ENCODE measurements around the gene HGFAC. TPM values are rescaled to one million over a fixed set of nuclear protein-coding genes. Genes with fewer than 3 reads are reported as not detected.

Gene HGFAC
- total and polyA plus RNA-seq, 2 of the 13 experiments (the other 11 are each of a cell fraction or from before 2014, with no cell fraction given), result 8.5 to 63.6 TPM

DNA sequence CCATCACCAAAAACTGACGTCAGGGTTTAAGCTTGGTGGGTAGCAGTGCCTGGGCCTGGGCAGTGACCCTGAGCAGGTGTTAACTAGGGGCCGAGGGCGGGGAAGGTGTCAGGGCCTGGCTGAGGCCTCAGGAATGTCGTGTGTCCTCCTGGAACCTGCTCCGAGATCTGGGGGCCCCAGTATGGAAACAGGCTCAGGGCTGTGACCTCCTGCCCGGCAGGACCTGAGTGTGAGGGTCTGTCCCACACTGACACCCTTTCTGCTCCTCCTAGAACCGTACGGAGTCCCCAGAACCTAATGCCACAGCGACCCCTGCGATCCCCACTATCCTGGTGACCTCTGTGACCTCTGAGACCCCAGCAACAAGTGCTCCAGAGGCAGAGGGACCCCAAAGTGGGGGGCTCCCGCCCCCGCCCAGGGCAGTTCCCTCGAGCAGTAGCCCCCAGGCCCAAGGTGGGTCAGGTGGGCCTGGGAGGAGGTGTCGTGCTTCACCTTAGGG is 741 bp downstream of the HGFAC start (continued):
- no peak; the same call in 1 of the 2 replicates for TF ChIP-seq SOX13 (IDR thresholded peaks at IDR 0.05)
- TF ChIP-seq SOX13 (CRISPR knock-in tag; conservative IDR thresholded peaks at IDR 0.05 in 1 of 2, IDR thresholded peaks at IDR 0.05 in 1 of 2), result peak in 1 of 2 experiments; percentile 38; a peak in 2 of 4 replicates
- TF ChIP-seq SRY (CRISPR knock-in tag; IDR thresholded peaks at IDR 0.05), result no peak
- TF ChIP-seq HNF4A (CRISPR knock-in tag; IDR thresholded peaks at IDR 0.05), result no peak; the same call in 1 of the 2 replicates
- TF ChIP-seq PPARG (CRISPR knock-in tag; conservative IDR thresholded peaks at IDR 0.05), result no peak
- TF ChIP-seq, protein P1, sequence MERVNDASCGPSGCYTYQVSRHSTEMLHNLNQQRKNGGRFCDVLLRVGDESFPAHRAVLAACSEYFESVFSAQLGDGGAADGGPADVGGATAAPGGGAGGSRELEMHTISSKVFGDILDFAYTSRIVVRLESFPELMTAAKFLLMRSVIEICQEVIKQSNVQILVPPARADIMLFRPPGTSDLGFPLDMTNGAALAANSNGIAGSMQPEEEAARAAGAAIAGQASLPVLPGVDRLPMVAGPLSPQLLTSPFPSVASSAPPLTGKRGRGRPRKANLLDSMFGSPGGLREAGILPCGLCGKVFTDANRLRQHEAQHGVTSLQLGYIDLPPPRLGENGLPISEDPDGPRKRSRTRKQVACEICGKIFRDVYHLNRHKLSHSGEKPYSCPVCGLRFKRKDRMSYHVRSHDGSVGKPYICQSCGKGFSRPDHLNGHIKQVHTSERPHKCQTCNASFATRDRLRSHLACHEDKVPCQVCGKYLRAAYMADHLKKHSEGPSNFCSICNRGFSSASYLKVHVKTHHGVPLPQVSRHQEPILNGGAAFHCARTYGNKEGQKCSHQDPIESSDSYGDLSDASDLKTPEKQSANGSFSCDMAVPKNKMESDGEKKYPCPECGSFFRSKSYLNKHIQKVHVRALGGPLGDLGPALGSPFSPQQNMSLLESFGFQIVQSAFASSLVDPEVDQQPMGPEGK (CRISPR knock-in tag; IDR thresholded peaks at IDR 0.05), result peak; percentile 44; the same call in 1 of the 2 replicates
- no peak for TF ChIP-seq ZBTB8A (CRISPR knock-in tag; IDR thresholded peaks at IDR 0.05; ENCODE audit: borderline replicate concordance, low read depth)
- TF ChIP-seq PLSCR1 (CRISPR knock-in tag; IDR thresholded peaks at IDR 0.05; ENCODE audit: borderline replicate concordance), result no peak
- peak; percentile 18; the same call in 1 of the 2 replicates for TF ChIP-seq ZC3H13 (CRISPR knock-in tag; IDR thresholded peaks at IDR 0.05)
- TF ChIP-seq IRX3 (CRISPR knock-in tag; IDR thresholded peaks at IDR 0.05; ENCODE audit: borderline replicate concordance, low read depth), result no peak; the same call in 1 of the 2 replicates
- TF ChIP-seq FOXA3 (CRISPR knock-in tag; IDR thresholded peaks at IDR 0.05), result 0 out of 2 replicates have a peak, but pooled peaks have one; percentile 10
- 0 out of 2 replicates have a peak, but pooled peaks have one; percentile 16 for TF ChIP-seq IRF9 (CRISPR knock-in tag; IDR thresholded peaks at IDR 0.05; ENCODE audit: borderline replicate concordance)
- TF ChIP-seq RFX5 (IDR thresholded peaks at IDR 0.05; ENCODE audit: low read depth, low read length), result no peak
- TF ChIP-seq TOE1 (CRISPR knock-in tag; IDR thresholded peaks at IDR 0.05), result no peak
- TF ChIP-seq, protein P2, sequence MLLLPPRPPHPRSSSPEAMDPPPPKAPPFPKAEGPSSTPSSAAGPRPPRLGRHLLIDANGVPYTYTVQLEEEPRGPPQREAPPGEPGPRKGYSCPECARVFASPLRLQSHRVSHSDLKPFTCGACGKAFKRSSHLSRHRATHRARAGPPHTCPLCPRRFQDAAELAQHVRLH (CRISPR knock-in tag; IDR thresholded peaks at IDR 0.05; ENCODE audit: borderline replicate concordance, low read depth), result 0 out of 2 replicates have a peak, but pooled peaks have one; percentile 41
- TF ChIP-seq ZNF850 (CRISPR knock-in tag; conservative IDR thresholded peaks at IDR 0.05), result no peak
- TF ChIP-seq PAXIP1 (CRISPR knock-in tag; conservative IDR thresholded peaks at IDR 0.05), result no peak
- no peak for TF ChIP-seq SIN3B (IDR thresholded peaks at IDR 0.05; ENCODE audit: low read length)
- no peak for TF ChIP-seq U2AF1 (optimal IDR thresholded peaks at IDR 0.05; ENCODE audit: low read depth, low read length)

All from HepG2 (cell line).